NCI-H2227 (cell line): ENCODE results near the gene CEP72.
"Not testable (repeated sequence)": the region's sequence is repeated elsewhere in the genome, so short reads cannot be mapped to it uniquely, and the experiment has no call there.

Experiments used
- DNase-seq: peaks from one replicate; lab custom pipeline; 2025; ENCODE audit not compliant: unreplicated experiment; lab: John Stamatoyannopoulos, UW

Gene CEP72

GRCh38 chr5:580436-580835 lies 31.7 kb upstream of the CEP72 start:
- no peak for DNase-seq

- no peak for DNase-seq
These were observed 30.9 kb upstream of the CEP72 start for GRCh38 chr5:581266-581665.

- no peak for DNase-seq
These were observed 30.2 kb upstream of the CEP72 start for GRCh38 chr5:581941-582340.

GRCh38 chr5:582445-582844 lies 29.7 kb upstream of the CEP72 start:
- not testable (repeated sequence) for DNase-seq

- DNase-seq = no peak
These were observed 29.1 kb upstream of the CEP72 start for GRCh38 chr5:582936-583635.

- no peak for DNase-seq
These were observed 28.5 kb upstream of the CEP72 start for GRCh38 chr5:583645-584044.

- no peak for DNase-seq
These were observed 27.9 kb upstream of the CEP72 start for GRCh38 chr5:584216-584615.

- DNase-seq = no peak
These were observed 27.3 kb upstream of the CEP72 start for GRCh38 chr5:584846-585245.

- DNase-seq = no peak
These were observed 26.6 kb upstream of the CEP72 start for GRCh38 chr5:585556-585955.

GRCh38 chr5:585962-586628 lies 26.0 kb upstream of the CEP72 start:
- no peak for DNase-seq

- DNase-seq = no peak
These were observed 25.3 kb upstream of the CEP72 start for GRCh38 chr5:586751-587285.

- no peak for DNase-seq
These were observed 24.7 kb upstream of the CEP72 start for GRCh38 chr5:587403-587802.

GRCh38 chr5:588406-588995 lies 23.6 kb upstream of the CEP72 start:
- no peak for DNase-seq

- DNase-seq = no peak
These were observed 23.0 kb upstream of the CEP72 start for GRCh38 chr5:589173-589572.

- no peak for DNase-seq
These were observed 22.6 kb upstream of the CEP72 start for GRCh38 chr5:589588-589987.

- DNase-seq = no peak
These were observed 21.8 kb upstream of the CEP72 start for GRCh38 chr5:590346-590745.

- DNase-seq = no peak
These were observed 20.4 kb upstream of the CEP72 start for GRCh38 chr5:591746-592145.

GRCh38 chr5:592158-592557 lies 20.0 kb upstream of the CEP72 start:
- no peak for DNase-seq

- DNase-seq = no peak
These were observed 18.6 kb upstream of the CEP72 start for GRCh38 chr5:593511-593910.

GRCh38 chr5:594226-594860 lies 17.8 kb upstream of the CEP72 start:
- no peak for DNase-seq

GRCh38 chr5:595285-595875 lies 16.8 kb upstream of the CEP72 start:
- DNase-seq = no peak
